ENCODE results near the gene TRIM38.

DNA sequence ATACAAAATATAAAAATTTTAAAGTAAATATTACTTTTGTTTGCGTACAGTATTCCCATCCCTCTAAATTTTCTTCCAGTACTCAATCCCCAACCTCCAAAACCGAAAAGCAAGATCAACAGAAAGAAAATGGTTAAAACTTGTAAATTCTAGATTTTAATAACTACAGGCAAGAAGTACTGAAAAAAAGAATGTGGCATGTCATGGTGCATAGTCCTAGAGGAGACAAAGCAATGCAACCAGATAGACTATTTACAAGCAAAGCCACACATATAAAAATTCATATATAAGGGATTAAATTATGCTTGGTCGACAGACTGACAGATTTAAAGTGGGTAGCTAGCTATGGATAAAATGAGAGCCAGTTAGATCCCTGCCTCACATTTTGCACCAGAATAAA, 68.1 kb downstream of the TRIM38 start:
- no peak for TF ChIP-seq POLR2A (IDR thresholded peaks at IDR 0.05)
- TF ChIP-seq, protein P1, sequence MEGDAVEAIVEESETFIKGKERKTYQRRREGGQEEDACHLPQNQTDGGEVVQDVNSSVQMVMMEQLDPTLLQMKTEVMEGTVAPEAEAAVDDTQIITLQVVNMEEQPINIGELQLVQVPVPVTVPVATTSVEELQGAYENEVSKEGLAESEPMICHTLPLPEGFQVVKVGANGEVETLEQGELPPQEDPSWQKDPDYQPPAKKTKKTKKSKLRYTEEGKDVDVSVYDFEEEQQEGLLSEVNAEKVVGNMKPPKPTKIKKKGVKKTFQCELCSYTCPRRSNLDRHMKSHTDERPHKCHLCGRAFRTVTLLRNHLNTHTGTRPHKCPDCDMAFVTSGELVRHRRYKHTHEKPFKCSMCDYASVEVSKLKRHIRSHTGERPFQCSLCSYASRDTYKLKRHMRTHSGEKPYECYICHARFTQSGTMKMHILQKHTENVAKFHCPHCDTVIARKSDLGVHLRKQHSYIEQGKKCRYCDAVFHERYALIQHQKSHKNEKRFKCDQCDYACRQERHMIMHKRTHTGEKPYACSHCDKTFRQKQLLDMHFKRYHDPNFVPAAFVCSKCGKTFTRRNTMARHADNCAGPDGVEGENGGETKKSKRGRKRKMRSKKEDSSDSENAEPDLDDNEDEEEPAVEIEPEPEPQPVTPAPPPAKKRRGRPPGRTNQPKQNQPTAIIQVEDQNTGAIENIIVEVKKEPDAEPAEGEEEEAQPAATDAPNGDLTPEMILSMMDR (IDR thresholded peaks at IDR 0.05): no peak
